Jurkat, Clone E6-1 (cell line): Measurements from ENCODE around the gene SNTB2.
A peak's percentile ranks its signal among the peaks of the same experiment; 100 is the strongest.

Source experiments
- DNase-seq: peaks from one replicate; pipeline ENCODE4 v3.0.0-alpha.2; 2011; ENCODE audit warnings: low read depth, low spot score
- H3K4me3 ChIP-seq: 2 replicates; pipeline ENCODE4 v1.5.1; 2011; ENCODE audit warnings: mild to moderate bottlenecking, low read length, control low read depth, moderate library complexity

Gene SNTB2

GRCh38 chr16:69310653-69311532, 123.9 kb downstream of the SNTB2 start, which contains the start of gene VPS4A:
TSS of gene VPS4A (plus strand) at chr16:69311350. CDS start at chr16:69311512, 162 bp downstream.
- H3K4me3 ChIP-seq = peak within 1 kb of the TSS; percentile 81
- DNase-seq = peak; percentile 91

GRCh38 chr16:69311533-69312387, 124.8 kb downstream of the SNTB2 start:
- peak overlapping the region; percentile 81 for H3K4me3 ChIP-seq
- no peak for DNase-seq

GRCh38 chr16:69313469-69313868, 126.5 kb downstream of the SNTB2 start:
- DNase-seq = no peak
- H3K4me3 ChIP-seq = no peak overlapping the region

GRCh38 chr16:69314534-69314933, 127.6 kb downstream of the SNTB2 start:
- no peak for DNase-seq
- no peak overlapping the region for H3K4me3 ChIP-seq

GRCh38 chr16:69315486-69316311, 128.7 kb downstream of the SNTB2 start:
- DNase-seq = no peak
- no peak overlapping the region for H3K4me3 ChIP-seq

GRCh38 chr16:69316595-69317034, 129.7 kb downstream of the SNTB2 start:
- no peak overlapping the region for H3K4me3 ChIP-seq
- no peak for DNase-seq

GRCh38 chr16:69318177-69318910, 131.4 kb downstream of the SNTB2 start:
- no peak overlapping the region for H3K4me3 ChIP-seq
- DNase-seq = no peak

GRCh38 chr16:69318911-69319289, 131.9 kb downstream of the SNTB2 start:
- H3K4me3 ChIP-seq = no peak overlapping the region
- no peak for DNase-seq

- H3K4me3 ChIP-seq = no peak overlapping the region
- DNase-seq = no peak
These were observed 132.4 kb downstream of the SNTB2 start for GRCh38 chr16:69319381-69319780.

GRCh38 chr16:69319826-69320739, 133.1 kb downstream of the SNTB2 start:
- DNase-seq = no peak
- H3K4me3 ChIP-seq = no peak overlapping the region

- H3K4me3 ChIP-seq = no peak overlapping the region
- DNase-seq = no peak
These were observed 133.7 kb downstream of the SNTB2 start for GRCh38 chr16:69320740-69321073.

GRCh38 chr16:69321080-69321479, 134.1 kb downstream of the SNTB2 start:
- no peak for DNase-seq
- no peak overlapping the region for H3K4me3 ChIP-seq

GRCh38 chr16:69322343-69322742, 135.4 kb downstream of the SNTB2 start:
- H3K4me3 ChIP-seq = no peak overlapping the region
- no peak for DNase-seq

GRCh38 chr16:69323415-69323814, 136.5 kb downstream of the SNTB2 start:
- no peak for DNase-seq
- H3K4me3 ChIP-seq = no peak overlapping the region

GRCh38 chr16:69324013-69324531, 137.1 kb downstream of the SNTB2 start:
- H3K4me3 ChIP-seq = no peak overlapping the region
- DNase-seq = no peak

- DNase-seq = no peak
- H3K4me3 ChIP-seq = no peak overlapping the region
These were observed 137.8 kb downstream of the SNTB2 start for GRCh38 chr16:69324585-69325253.

- DNase-seq = no peak
- H3K4me3 ChIP-seq = no peak overlapping the region
These were observed 138.8 kb downstream of the SNTB2 start for GRCh38 chr16:69325784-69326171.
